Right lobe of liver (tissue), 6 donors: ENCODE data around the gene VARS2. TPM values are rescaled to one million over a fixed set of nuclear protein-coding genes. Genes with fewer than 3 reads are reported as not detected.
"Not testable (repeated sequence)": the region's sequence is repeated elsewhere in the genome, so short reads cannot be mapped to it uniquely, and the experiment has no call there.

Source experiments
- ATAC-seq, 4 donors: fragments of 200-7000 bp; cut with Tn5 transposase; one replicate each; pipeline ENCODE4 v1.9.1; 2020; ENCODE audit warnings: mild to moderate bottlenecking in 4 of 4, moderate library complexity in 4 of 4
- DNase-seq, 3 donors: peaks; one replicate each; pipeline ENCODE4 v3.0.0-alpha.2; 2020
- H3K27ac ChIP-seq, 3 donors: fragments of 200-600 bp; one replicate each; pipeline ENCODE4 v1.8.0; 2022
- H3K27me3 ChIP-seq, 2 donors: fragments of 200-600 bp; one replicate each; pipeline ENCODE4 v1.8.0; 2022
- H3K36me3 ChIP-seq, 4 donors: fragments of 200-600 bp; sonication (generic) in 1 of 4; one replicate each; pipeline versions ENCODE4 v1.5.1 to v1.8.0; 2017 to 2022; ENCODE audit warnings: control low read depth in 1 of 4
- H3K4me1 ChIP-seq, 4 donors: fragments of 200-600 bp; sonication (generic) in 1 of 4; one replicate each; pipeline versions ENCODE4 v1.5.1 to v1.8.0; 2017 to 2022; ENCODE audit warnings: control low read depth in 1 of 4
- H3K4me3 ChIP-seq, 3 donors: fragments of 200-600 bp; one replicate each; pipeline ENCODE4 v1.8.0; 2022
- H3K9me3 ChIP-seq, 4 donors: fragments of 200-600 bp; sonication (generic) in 1 of 4; one replicate each; pipeline versions ENCODE4 v1.5.1 to v1.8.0; 2017 to 2022; ENCODE audit warnings: control low read depth in 1 of 4
- POLR2A ChIP-seq: fragments of 450-650 bp; IDR thresholded peaks from one replicate; pipeline ENCODE4 v1.6.1; 2017; ENCODE audit warnings: antibody characterized with exemption, mild to moderate bottlenecking
- WGBS: methylation state at CpG from one replicate; pipeline ENCODE4 v1.1.6; 2018; ENCODE audit warnings: low coverage, low lambda C conversion rate; ENCODE audit not compliant: insufficient coverage; ENCODE audit errors: missing lambda C conversion rate; 5-methylcytosine and 5-hydroxymethylcytosine counted together
- intact Hi-C, 2 donors: fragments of 100-400 bp; cut with DNase I; formaldehyde crosslinking; loops; one replicate each; pipeline versions ENCODE4 v1.11.2 to v1.14.1; 2022
- total RNA-seq, 6 experiments: library from RNA; depleted of rRNA in 2 of 6; stranded (reverse); fragments of >200 nt in 2 of 6; fragmentation: NEBNext Ultra II Directional in 3 of 6; extraction: Animal tissue kit (Norgen Biotek cat#: 25700) in 3 of 6; gene quantifications; one replicate each; pipeline versions ENCODE4 v1.1.0 to v1.2.4, GENCODE V29; 2016 to 2023
- TF ChIP-seq, protein P1 (sequence below), 4 donors: fragments of 200-600 bp in 3 of 4; fragments of 450-650 bp in 1 of 4; IDR thresholded peaks; one replicate each; pipeline versions ENCODE4 v1.5.1 to v1.8.0; 2016 to 2022; ENCODE audit warnings: antibody characterized with exemption in 4 of 4, mild to moderate bottlenecking in 2 of 4
- donor health status: DM: no; HTN: yes; CAD: no.
- donor health status: DM: no; HTN: no; CAD: no.
- donor health status: DM: no; HTN: no; CAD: no.
- donor health status: DM: no; HTN: yes; CAD: no.
- donor health status: DM: no; HTN: yes; CAD: no.

VARS2 gene
- total RNA-seq, 6 experiments from 2014 or later, result 21.5 to 36.1 (median 25.9) TPM

DNA sequence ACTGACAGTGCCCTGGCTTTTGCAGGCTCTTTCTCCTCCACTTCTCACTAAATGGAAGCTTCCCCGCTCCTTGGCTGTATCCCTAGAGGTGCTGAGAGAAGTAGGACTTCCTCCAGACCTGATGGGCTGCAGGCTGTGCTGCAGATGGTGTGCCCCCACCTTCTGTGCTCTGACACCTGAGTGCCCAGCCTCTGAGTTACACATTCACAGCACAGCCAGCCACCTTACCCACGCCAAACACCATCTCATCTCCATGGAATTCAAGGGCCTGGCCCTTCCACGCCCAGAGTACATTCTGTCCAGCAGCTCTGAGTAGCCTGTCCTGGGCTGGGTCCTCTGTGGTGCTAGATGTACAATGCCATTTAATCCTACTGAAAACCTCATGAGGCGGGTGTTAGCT, 12.6 kb downstream of the VARS2 start:
- TF ChIP-seq POLR2A, result no peak
- TF ChIP-seq, protein P1, sequence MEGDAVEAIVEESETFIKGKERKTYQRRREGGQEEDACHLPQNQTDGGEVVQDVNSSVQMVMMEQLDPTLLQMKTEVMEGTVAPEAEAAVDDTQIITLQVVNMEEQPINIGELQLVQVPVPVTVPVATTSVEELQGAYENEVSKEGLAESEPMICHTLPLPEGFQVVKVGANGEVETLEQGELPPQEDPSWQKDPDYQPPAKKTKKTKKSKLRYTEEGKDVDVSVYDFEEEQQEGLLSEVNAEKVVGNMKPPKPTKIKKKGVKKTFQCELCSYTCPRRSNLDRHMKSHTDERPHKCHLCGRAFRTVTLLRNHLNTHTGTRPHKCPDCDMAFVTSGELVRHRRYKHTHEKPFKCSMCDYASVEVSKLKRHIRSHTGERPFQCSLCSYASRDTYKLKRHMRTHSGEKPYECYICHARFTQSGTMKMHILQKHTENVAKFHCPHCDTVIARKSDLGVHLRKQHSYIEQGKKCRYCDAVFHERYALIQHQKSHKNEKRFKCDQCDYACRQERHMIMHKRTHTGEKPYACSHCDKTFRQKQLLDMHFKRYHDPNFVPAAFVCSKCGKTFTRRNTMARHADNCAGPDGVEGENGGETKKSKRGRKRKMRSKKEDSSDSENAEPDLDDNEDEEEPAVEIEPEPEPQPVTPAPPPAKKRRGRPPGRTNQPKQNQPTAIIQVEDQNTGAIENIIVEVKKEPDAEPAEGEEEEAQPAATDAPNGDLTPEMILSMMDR (IDR thresholded peaks at IDR 0.05), result no peak
- DNase-seq, result no peak
- WGBS, result 100% methylated on average over 2 of the region's 4 CpGs

DNA sequence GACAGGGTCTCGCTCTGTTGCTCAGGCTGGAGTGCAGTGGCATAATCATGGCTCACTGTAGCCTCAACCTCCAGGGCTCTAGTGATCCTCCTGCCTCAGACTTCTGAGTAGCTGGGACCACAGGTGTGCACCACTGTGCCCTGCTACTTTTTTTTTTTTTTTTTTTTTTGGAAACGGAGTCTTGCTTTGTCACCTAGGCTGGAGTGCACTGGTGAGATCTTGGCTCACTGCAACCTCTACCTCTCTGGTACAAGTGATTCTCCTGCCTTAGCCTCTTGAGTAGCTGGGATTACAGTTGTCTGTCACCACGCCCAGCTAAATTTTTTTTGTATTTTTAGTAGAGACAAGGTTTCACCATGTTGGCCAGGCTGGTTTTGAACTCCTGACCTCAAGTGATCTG, 13.0 kb downstream of the VARS2 start:
- not testable (repeated sequence) for H3K4me1 ChIP-seq, H3K27me3 ChIP-seq, H3K27ac ChIP-seq, H3K9me3 ChIP-seq, ATAC-seq, DNase-seq, H3K4me3 ChIP-seq
- H3K36me3 ChIP-seq, result peaks cover 0 to 38% (median 10%) of the 10 kb centered on the region in 4 donors
- WGBS, result 90% methylated on average over 3 of the region's 3 CpGs
- intact Hi-C loops, result loop anchor here in 1 of 2 donors (10.0 kb wide), 1 partner anchor 128 kb away; no protein-coding TSS in a partner anchor

More for the DNA sequence above, 12.6 kb downstream of the VARS2 start:
- no peak overlapping the region for H3K4me3 ChIP-seq
- no peaks in the 10 kb centered on the region for H3K27me3 ChIP-seq
- no peaks in the 10 kb centered on the region for H3K9me3 ChIP-seq
- no peak overlapping the region for H3K27ac ChIP-seq
- intact Hi-C loops, result loop anchor here in 1 of 2 donors (10.0 kb wide), 1 partner anchor 128 kb away; no protein-coding TSS in a partner anchor
- H3K4me1 ChIP-seq, result no peaks in the 10 kb centered on the region
- H3K36me3 ChIP-seq, result peaks cover 0 to 42% (median 10%) of the 10 kb centered on the region in 4 donors
- ATAC-seq, result peak in 3 of 4 donors; percentile 31 to 34 (median 32)

DNA sequence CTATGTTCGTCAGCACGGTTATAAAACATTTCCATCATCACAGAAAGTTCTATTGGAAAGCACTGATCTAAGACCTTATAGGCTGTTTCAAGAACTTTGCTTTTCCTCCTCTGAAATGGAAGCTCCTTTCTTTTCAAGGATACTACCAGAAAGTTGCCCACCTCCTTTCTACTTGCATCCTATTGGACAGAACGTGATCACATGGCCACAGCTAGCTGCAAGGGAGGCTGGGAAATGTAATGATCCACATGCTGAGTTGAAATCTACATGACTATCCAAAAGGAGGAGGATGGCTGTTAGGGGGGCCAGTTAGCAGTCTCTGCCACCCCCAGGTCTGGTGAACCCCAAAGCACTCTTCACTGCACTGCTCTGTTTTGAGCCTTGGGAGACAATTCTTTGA, 14.6 kb downstream of the VARS2 start:
- DNase-seq, result no peak
- WGBS, result 90% methylated on average over 3 of the region's 3 CpGs
- no peaks in the 10 kb centered on the region for H3K4me1 ChIP-seq
- H3K27me3 ChIP-seq, result no peaks in the 10 kb centered on the region
- no peak for TF ChIP-seq POLR2A
- TF ChIP-seq, protein P1 (IDR thresholded peaks at IDR 0.05), result no peak
- H3K36me3 ChIP-seq, result peaks cover 0 to 22% (median 4%) of the 10 kb centered on the region in 4 donors
- intact Hi-C loops, result loop anchor here in 1 of 2 donors (10.0 kb wide), 1 partner anchor 126 kb away; no protein-coding TSS in a partner anchor
- H3K4me3 ChIP-seq, result no peak overlapping the region
- ATAC-seq, result no peak
- no peak overlapping the region for H3K27ac ChIP-seq
- H3K9me3 ChIP-seq, result no peaks in the 10 kb centered on the region

DNA sequence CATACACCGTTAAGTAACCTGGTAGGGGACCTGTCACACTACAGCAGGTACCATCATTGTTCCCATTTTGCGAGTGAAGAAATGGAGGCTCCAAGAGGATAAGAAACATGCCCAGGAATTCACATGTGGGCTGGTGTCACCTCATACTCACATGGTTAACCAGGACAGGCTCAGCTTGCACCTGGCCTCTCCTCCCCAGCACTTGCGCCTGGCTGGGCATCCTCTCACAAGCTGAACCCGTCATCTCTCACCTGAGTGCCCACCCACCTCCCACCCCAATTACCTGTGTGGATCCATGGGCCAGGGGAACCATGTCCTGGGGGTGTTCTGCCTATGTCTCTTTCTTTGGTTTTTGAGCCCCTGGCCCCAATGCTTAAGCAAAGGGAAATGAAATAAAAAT, 16.5 kb downstream of the VARS2 start:
- Histone ChIP-seq H3K4me1 (no peaks in the 10 kb centered on the region), H3K9me3 (no peaks in the 10 kb centered on the region), H3K27me3 (no peaks in the 10 kb centered on the region), H3K4me3 (no peak overlapping the region), H3K36me3 (peaks cover 0 to 16% (median 2%) of the 10 kb centered on the region in 4 donors), H3K27ac (no peak overlapping the region)
- DNase-seq (no peak), ATAC-seq (no peak)
- TF ChIP-seq, protein P1 (IDR thresholded peaks at IDR 0.05), result no peak
- no peak for TF ChIP-seq POLR2A
- 83% methylated on average over 2 of the region's 4 CpGs for WGBS
- intact Hi-C loops, result loop anchor here in 1 of 2 donors (10.0 kb wide), 1 partner anchor 114 kb away; no protein-coding TSS in a partner anchor

DNA sequence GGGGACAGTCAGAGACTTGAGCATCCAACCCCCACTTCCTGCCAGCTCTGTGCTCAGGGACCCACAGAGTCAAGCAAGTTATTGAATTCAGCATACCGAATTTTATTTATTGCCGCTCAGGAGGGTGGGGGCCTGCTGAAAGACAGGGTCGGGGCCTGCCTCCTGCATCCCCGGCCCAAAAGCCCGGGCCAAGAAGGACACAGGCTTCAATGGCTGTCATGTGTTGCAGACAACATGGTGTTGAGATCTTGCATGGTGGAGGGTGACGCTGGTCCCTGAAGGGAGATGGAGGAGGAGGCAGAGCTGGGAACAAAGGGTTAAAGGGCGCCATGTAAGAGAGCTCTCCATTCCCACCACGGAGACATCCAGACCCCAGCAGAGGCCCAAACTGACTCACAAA, 17.2 kb downstream of the VARS2 start:
- intact Hi-C loops, result loop anchor here in 1 of 2 donors (10.0 kb wide), 1 partner anchor 114 kb away; no protein-coding TSS in a partner anchor
- H3K27me3 ChIP-seq, result no peaks in the 10 kb centered on the region
- H3K4me3 ChIP-seq, result no peak overlapping the region
- WGBS, result 58% methylated on average over 7 of the region's 8 CpGs
- H3K9me3 ChIP-seq, result no peaks in the 10 kb centered on the region
- peaks cover 0 to 8% (median under 1%) of the 10 kb centered on the region in 4 donors for H3K36me3 ChIP-seq
- DNase-seq, result no peak
- TF ChIP-seq, protein P1 (IDR thresholded peaks at IDR 0.05), result no peak
- TF ChIP-seq POLR2A, result no peak
- H3K27ac ChIP-seq, result no peak overlapping the region
- ATAC-seq, result no peak
- no peaks in the 10 kb centered on the region for H3K4me1 ChIP-seq
